HepG2 (cell line): Measurements from ENCODE around the gene PDGFRA. TPM values are rescaled to one million over a fixed set of nuclear protein-coding genes. Genes with fewer than 3 reads are reported as not detected.

Source experiments
- ATAC-seq: fragments of 200-7000 bp; cut with Tn5 transposase; 3 replicates; pipeline ENCODE4 v1.9.1; 2020; ENCODE audit warnings: mild to moderate bottlenecking, moderate library complexity
- BruUV-seq: library from RNA; stranded (reverse); fragments of 400-500 nt; replicated peaks from 2 replicates; lab custom pipeline; 2021; lab: Mats Ljungman, UMichigan
- CTCF ChIA-PET: fragments of 300-600 bp; formaldehyde crosslinking; extraction: SDS; loops from one replicate; lab custom pipeline; 2021; ENCODE audit warnings: low total read pairs, inconsistent platforms, low intra/inter-chr PET ratio; lab: Yijun Ruan, JAX
- POLR2A ChIA-PET: fragments of 350-600 bp; sonication (Branson Sonifier 250); formaldehyde crosslinking; loops from one replicate; lab custom pipeline; 2020; ENCODE audit warnings: antibody characterized with exemption, inconsistent platforms; lab: Yijun Ruan, JAX
- DNase-seq: peaks from one replicate; pipeline ENCODE4 v3.0.0-alpha.2; 2015; ENCODE audit warnings: low spot score
- FAIRE-seq: peaks from 3 replicates; lab custom pipeline; 2011; peaks lifted over from hg19 to GRCh38; lab: Jason Lieb, UNC
- H2AFZ ChIP-seq: one replicate; pipeline ENCODE4 v1.6.1; 2011; ENCODE audit warnings: low read length, inconsistent platforms
- H3K27ac ChIP-seq: fragments of 300-600 bp; 3 replicates; pipeline ENCODE4 v1.8.0; 2011; ENCODE audit warnings: mixed run types, mild to moderate bottlenecking, mixed read lengths, low read length, inconsistent platforms; ENCODE audit not compliant: insufficient read depth; ENCODE audit errors: extremely low read length
- H3K27me3 ChIP-seq, 2 experiments: fragments of 200-600 bp in 1 of 2; 2 replicates in 1 of 2; 3 replicates in 1 of 2; pipeline versions ENCODE4 v1.6.0 to v1.8.0; 2011; ENCODE audit warnings: low read length in 2 of 2, mild to moderate bottlenecking in 2 of 2, moderate library complexity in 2 of 2, inconsistent platforms in 1 of 2; ENCODE audit not compliant: insufficient read depth in 2 of 2, control insufficient read depth in 1 of 2
- H3K36me3 ChIP-seq, 2 experiments: fragments of 200-600 bp in 1 of 2; replicated peaks in 1 of 2; 2 replicates in 1 of 2; 3 replicates in 1 of 2; pipeline versions ENCODE4 v1.5.1 to v1.8.0; 2011; ENCODE audit warnings: low read length in 2 of 2, inconsistent platforms in 1 of 2; ENCODE audit not compliant: insufficient read depth in 2 of 2, control insufficient read depth in 1 of 2
- H3K4me1 ChIP-seq: 2 replicates; pipeline ENCODE4 v1.5.1; 2012; ENCODE audit warnings: low read length, inconsistent platforms; ENCODE audit not compliant: insufficient read depth
- H3K4me2 ChIP-seq: 2 replicates; pipeline ENCODE4 v1.6.0; 2011; ENCODE audit warnings: low read depth, low read length, inconsistent platforms
- H3K4me3 ChIP-seq, 3 experiments: fragments of 200-600 bp in 1 of 3; sonication (generic), shearing (Covaris generic) in 1 of 3; replicated peaks in 1 of 3; 2 replicates each; pipeline ENCODE4 v1.5.1; 2011 to 2016; ENCODE audit warnings: low read length in 3 of 3, inconsistent platforms in 2 of 3, low read depth in 2 of 3, mild to moderate bottlenecking in 2 of 3, control low read depth in 1 of 3, mixed read lengths in 1 of 3; ENCODE audit not compliant: insufficient read depth in 1 of 3
- H3K79me2 ChIP-seq: one replicate; pipeline ENCODE4 v1.6.1; 2011; ENCODE audit warnings: low read length, inconsistent platforms; ENCODE audit not compliant: insufficient read depth
- H3K9ac ChIP-seq: 2 replicates; pipeline ENCODE4 v1.6.0; 2011; ENCODE audit warnings: mild to moderate bottlenecking, low read depth, low read length, inconsistent platforms; ENCODE audit not compliant: insufficient read depth
- H3K9me3 ChIP-seq: 2 replicates; pipeline ENCODE4 v1.5.1; 2012; ENCODE audit warnings: mild to moderate bottlenecking, low read length
- H4K20me1 ChIP-seq: 2 replicates; pipeline ENCODE4 v1.6.0; 2011; ENCODE audit warnings: inconsistent platforms, mild to moderate bottlenecking, low read length, moderate library complexity; ENCODE audit not compliant: insufficient read depth
- CBFB ChIP-seq: sonication (generic); formaldehyde crosslinking; IDR thresholded peaks from 2 replicates; pipeline ENCODE4 v1.4.0; 2020; ENCODE audit warnings: missing genetic modification reagents
- EZH2 ChIP-seq: conservative IDR thresholded peaks from 2 replicates; pipeline ENCODE4 v1.6.1; 2012; ENCODE audit warnings: mild to moderate bottlenecking, low read depth, low read length, moderate library complexity
- FLYWCH1 ChIP-seq: sonication (generic); formaldehyde crosslinking; IDR thresholded peaks from 2 replicates; pipeline ENCODE4 v1.8.1; 2023; ENCODE audit warnings: mild to moderate bottlenecking, missing genetic modification reagents
- HMG20A ChIP-seq: IDR thresholded peaks from 2 replicates; pipeline ENCODE4 v1.6.1; 2016; ENCODE audit warnings: borderline replicate concordance
- HMG20B ChIP-seq: conservative IDR thresholded peaks from 2 replicates; pipeline ENCODE4 v1.6.1; 2016; ENCODE audit warnings: missing genetic modification reagents, missing compliant biosample characterization
- RARG ChIP-seq: sonication (generic); formaldehyde crosslinking; IDR thresholded peaks from 2 replicates; pipeline ENCODE4 v1.4.0; 2020; ENCODE audit warnings: low read depth, mild to moderate bottlenecking, missing genetic modification reagents
- SIN3A ChIP-seq: IDR thresholded peaks from 2 replicates; pipeline ENCODE4 v1.6.1; 2011; ENCODE audit warnings: low read depth, mild to moderate bottlenecking, control low read depth, low read length, borderline replicate concordance
- SP2 ChIP-seq: sonication (generic); formaldehyde crosslinking; IDR thresholded peaks from 2 replicates; pipeline ENCODE4 v1.5.1; 2020; ENCODE audit warnings: mild to moderate bottlenecking, missing genetic modification reagents
- TOPORS ChIP-seq: sonication (generic); formaldehyde crosslinking; IDR thresholded peaks from 2 replicates; pipeline ENCODE4 v1.8.0; 2023; ENCODE audit warnings: mild to moderate bottlenecking, missing genetic modification reagents
- XBP1 ChIP-seq: sonication (generic); formaldehyde crosslinking; IDR thresholded peaks from 2 replicates; pipeline ENCODE4 v1.5.0; 2020; ENCODE audit warnings: missing genetic modification reagents
- ZBTB38 ChIP-seq: sonication (generic); formaldehyde crosslinking; IDR thresholded peaks from 2 replicates; pipeline ENCODE4 v1.5.1; 2020; ENCODE audit warnings: mild to moderate bottlenecking, missing genetic modification reagents
- ZIK1 ChIP-seq: sonication (generic); formaldehyde crosslinking; IDR thresholded peaks from 2 replicates; pipeline ENCODE4 v1.5.0; 2020; ENCODE audit warnings: mild to moderate bottlenecking, low read depth, missing genetic modification reagents, borderline replicate concordance
- ZKSCAN5 ChIP-seq: sonication (generic); formaldehyde crosslinking; IDR thresholded peaks from 2 replicates; pipeline ENCODE4 v1.5.1; 2020; ENCODE audit warnings: mild to moderate bottlenecking, missing genetic modification reagents
- ZNF138 ChIP-seq: sonication (generic); formaldehyde crosslinking; IDR thresholded peaks from 2 replicates; pipeline ENCODE4 v1.5.0; 2020; ENCODE audit warnings: mild to moderate bottlenecking, low read depth, missing genetic modification reagents
- ZNF224 ChIP-seq: sonication (generic); formaldehyde crosslinking; IDR thresholded peaks from 2 replicates; pipeline ENCODE4 v1.5.0; 2020; ENCODE audit warnings: mild to moderate bottlenecking, missing genetic modification reagents
- ZNF274 ChIP-seq: sonication (generic); formaldehyde crosslinking; IDR thresholded peaks from 2 replicates; pipeline ENCODE4 v1.5.1; 2020; ENCODE audit warnings: mild to moderate bottlenecking, missing genetic modification reagents
- ZNF33B ChIP-seq: sonication (generic); formaldehyde crosslinking; IDR thresholded peaks from 2 replicates; pipeline ENCODE4 v1.5.1; 2020; ENCODE audit warnings: mild to moderate bottlenecking, missing genetic modification reagents
- ZNF484 ChIP-seq: sonication (generic); formaldehyde crosslinking; IDR thresholded peaks from 2 replicates; pipeline ENCODE4 v1.5.1; 2020; ENCODE audit warnings: mild to moderate bottlenecking, low read depth, missing genetic modification reagents, borderline replicate concordance
- ZNF543 ChIP-seq: sonication (generic); formaldehyde crosslinking; IDR thresholded peaks from 2 replicates; pipeline ENCODE4 v1.4.0; 2020; ENCODE audit warnings: mild to moderate bottlenecking, missing genetic modification reagents
- WGBS: methylation state at CpG from one replicate; pipeline ENCODE4 v1.1.6; 2017; ENCODE audit warnings: low lambda C conversion rate; 5-methylcytosine and 5-hydroxymethylcytosine counted together
- in situ Hi-C: cut with HindIII; loops from 2 replicates; pipeline ENCODE4 v1.10.0; 2017; ENCODE audit warnings: low pct_unique_long_range_greater_than_20kb; ENCODE audit not compliant: extremely low pct_ligation_motif_present
- intact Hi-C: fragments of 100-400 bp; cut with micrococcal nuclease; formaldehyde crosslinking; loops from one replicate; pipeline ENCODE4 v1.10.0; 2022; ENCODE audit not compliant: unreplicated experiment
- polyA plus RNA-seq, 8 experiments: library from polyadenylated mRNA; depleted of rRNA in 3 of 8; stranded (reverse) in 7 of 8; unstranded in 1 of 8; fragments of >200 nt; fragmentation: Illumina TruSeq in 4 of 8; extraction: Trizol in 4 of 8; gene quantifications; 2 replicates each; pipeline versions ENCODE4 v1.2.1 to v1.2.3, GENCODE V29; 2011 to 2016; ENCODE audit warnings: low read depth in 4 of 8, missing spikeins in 1 of 8, mixed read lengths in 1 of 8; ENCODE audit not compliant: insufficient read depth in 1 of 8
- total RNA-seq, 5 experiments: library from RNA; depleted of rRNA; stranded (reverse); fragments of >200 nt; fragmentation: Illumina TruSeq; extraction: Trizol; gene quantifications; 2 replicates each; pipeline ENCODE4 v1.2.3, GENCODE V29; 2016; ENCODE audit warnings: low read depth in 1 of 5
- TF ChIP-seq, protein P1 (sequence below): sonication (generic); formaldehyde crosslinking; conservative IDR thresholded peaks from 2 replicates; pipeline ENCODE4 v1.8.0; 2022; ENCODE audit warnings: mild to moderate bottlenecking, moderate library complexity, missing genetic modification reagents

The PDGFRA gene
- total and polyA plus RNA-seq, 2 of the 13 experiments (the other 11 are each of a cell fraction or from before 2014, with no cell fraction given), result 0.04 TPM; not detected in 1

DNA sequence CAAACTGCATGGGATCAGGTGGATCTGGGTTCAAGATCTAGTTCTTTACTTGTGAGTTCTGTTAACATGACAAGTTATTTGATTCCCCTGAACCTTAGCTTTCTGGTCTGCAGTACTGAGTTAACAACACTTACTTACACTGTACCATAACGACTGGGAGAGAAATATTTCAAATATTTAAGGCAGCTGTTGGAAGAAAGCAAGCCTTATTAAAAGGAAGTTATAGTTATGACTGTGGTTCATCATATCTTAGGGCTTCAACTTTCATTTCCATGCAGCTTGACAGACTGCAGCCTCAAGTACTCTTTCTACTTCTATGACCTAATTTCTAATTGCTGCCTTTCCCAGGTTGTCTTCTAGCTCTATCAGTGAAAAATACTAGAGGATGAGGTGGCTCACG is 40.0 kb upstream of the PDGFRA start:
- no peak for FAIRE-seq
- no peak for TF ChIP-seq ZNF138 (CRISPR knock-in tag)
- TF ChIP-seq ZBTB38, result no peak
- TF ChIP-seq FLYWCH1 (CRISPR knock-in tag), result no peak
- no peak for TF ChIP-seq ZNF274 (CRISPR knock-in tag)
- TF ChIP-seq XBP1 (CRISPR knock-in tag), result no peak
- TF ChIP-seq ZNF224 (CRISPR knock-in tag), result no peak
- TF ChIP-seq TOPORS (CRISPR knock-in tag), result no peak
- no peak for TF ChIP-seq EZH2
- TF ChIP-seq, protein P1, sequence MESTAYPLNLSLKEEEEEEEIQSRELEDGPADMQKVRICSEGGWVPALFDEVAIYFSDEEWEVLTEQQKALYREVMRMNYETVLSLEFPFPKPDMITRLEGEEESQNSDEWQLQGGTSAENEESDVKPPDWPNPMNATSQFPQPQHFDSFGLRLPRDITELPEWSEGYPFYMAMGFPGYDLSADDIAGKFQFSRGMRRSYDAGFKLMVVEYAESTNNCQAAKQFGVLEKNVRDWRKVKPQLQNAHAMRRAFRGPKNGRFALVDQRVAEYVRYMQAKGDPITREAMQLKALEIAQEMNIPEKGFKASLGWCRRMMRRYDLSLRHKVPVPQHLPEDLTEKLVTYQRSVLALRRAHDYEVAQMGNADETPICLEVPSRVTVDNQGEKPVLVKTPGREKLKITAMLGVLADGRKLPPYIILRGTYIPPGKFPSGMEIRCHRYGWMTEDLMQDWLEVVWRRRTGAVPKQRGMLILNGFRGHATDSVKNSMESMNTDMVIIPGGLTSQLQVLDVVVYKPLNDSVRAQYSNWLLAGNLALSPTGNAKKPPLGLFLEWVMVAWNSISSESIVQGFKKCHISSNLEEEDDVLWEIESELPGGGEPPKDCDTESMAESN, result no peak
- TF ChIP-seq ZNF543 (CRISPR knock-in tag), result no peak
- TF ChIP-seq HMG20A (CRISPR knock-in tag), result no peak
- TF ChIP-seq ZIK1 (CRISPR knock-in tag), result no peak
- TF ChIP-seq ZNF33B (CRISPR knock-in tag), result no peak
- no peak for TF ChIP-seq HMG20B (CRISPR knock-in tag)
- no peak for TF ChIP-seq RARG (CRISPR knock-in tag)
- TF ChIP-seq ZNF484, result no peak
- TF ChIP-seq ZKSCAN5 (CRISPR knock-in tag), result no peak
- TF ChIP-seq CBFB (CRISPR knock-in tag), result no peak
- no peak for TF ChIP-seq SIN3A
- TF ChIP-seq SP2, result no peak

More for the DNA sequence above, 40.0 kb upstream of the PDGFRA start:
- BruUV-seq, result no TSS peak
- Histone ChIP-seq H3K9ac (no peak overlapping the region), H2AFZ (no peak overlapping the region), H3K4me1 (no peaks in the 10 kb centered on the region), H3K9me3 (no peaks in the 10 kb centered on the region), H3K27me3 (no peaks in the 10 kb centered on the region), H3K36me3 (no peaks in the 10 kb centered on the region), H3K79me2 (no peaks in the 10 kb centered on the region), H3K4me2 (no peak overlapping the region), H3K27ac (no peak overlapping the region), H3K4me3 (no peak overlapping the region), H4K20me1 (no peaks in the 10 kb centered on the region)
- ATAC-seq (no peak), DNase-seq (no peak)
- ChIA-PET CTCF (no interaction called here), POLR2A (no interaction called here)
- intact Hi-C loops (no loop called here), in situ Hi-C loops (no loop called here)
- WGBS, result 25% methylated on average over 2 of the region's 2 CpGs
